HCT116 (cell line): ENCODE data around the gene LIMS2. TPM values are rescaled to one million over a fixed set of nuclear protein-coding genes. Genes with fewer than 3 reads are reported as not detected.

Source experiments
- ATAC-seq: fragments of 200-7000 bp; cut with Tn5 transposase; 2 replicates; pipeline ENCODE4 v1.9.1; 2020; ENCODE audit warnings: mild to moderate bottlenecking, moderate library complexity
- BruUV-seq: library from RNA; stranded (reverse); fragments of 400-500 nt; replicated peaks from 2 replicates; lab custom pipeline; 2021; lab: Mats Ljungman, UMichigan
- CTCF ChIA-PET: fragments of 300-600 bp; sonication (Branson Sonifier 250); formaldehyde crosslinking; loops from one replicate; lab custom pipeline; 2021; ENCODE audit warnings: antibody characterized with exemption; lab: Charles Lee
- POLR2A ChIA-PET: fragments of 300-600, 350-600 bp; sonication (Branson Sonifier 250); formaldehyde crosslinking; loops from one replicate; lab custom pipeline; 2021; ENCODE audit warnings: antibody characterized with exemption; lab: Charles Lee
- RAD21 ChIA-PET, 2 experiments: fragments of 300-600 bp; sonication (Branson Sonifier 250); formaldehyde crosslinking; loops; one replicate each; lab custom pipeline; 2023; ENCODE audit warnings: low total read pairs in 2 of 2; ENCODE audit not compliant: uncharacterized antibody in 2 of 2, unreplicated experiment in 2 of 2, low non-redundant PET in 1 of 2; lab: Charles Lee
- DNase-seq: peaks from one replicate; pipeline ENCODE4 v3.0.0-alpha.2; 2010; ENCODE audit warnings: low read depth, low spot score
- H2AFZ ChIP-seq: fragments of 200-600 bp; shearing (Covaris generic), sonication (generic); 2 replicates; pipeline ENCODE4 v1.6.1; 2017; ENCODE audit warnings: low read depth, mixed run types, mixed read lengths, antibody characterized with exemption, low read length; ENCODE audit not compliant: poor library complexity, severe bottlenecking
- H3K27ac ChIP-seq: 2 replicates; pipeline ENCODE4 v1.5.1; 2012; ENCODE audit warnings: low read depth, low read length
- H3K27me3 ChIP-seq: fragments of 200-600 bp; sonication (generic); 2 replicates; pipeline ENCODE4 v1.6.1; 2016; ENCODE audit warnings: mixed run types, low read length, mixed read lengths; ENCODE audit not compliant: insufficient read depth
- H3K36me3 ChIP-seq, 2 experiments: fragments of 200-500 bp in 1 of 2; fragments of 200-600 bp in 1 of 2; sonication (Bioruptor generic) in 1 of 2; sonication (generic) in 1 of 2; 2 replicates each; pipeline versions ENCODE4 v1.5.1 to v1.6.1; 2014 to 2016; ENCODE audit warnings: low read length in 2 of 2, inconsistent platforms in 1 of 2, mixed read lengths in 1 of 2, mixed run types in 1 of 2; ENCODE audit not compliant: insufficient read depth in 2 of 2, control insufficient read depth in 1 of 2
- H3K4me1 ChIP-seq, 2 experiments: fragments of 200-600 bp in 1 of 2; sonication (generic) in 1 of 2; 2 replicates each; pipeline versions ENCODE4 v1.5.1 to v1.6.1; 2012 to 2017; ENCODE audit warnings: low read length in 2 of 2, inconsistent platforms in 1 of 2, mild to moderate bottlenecking in 1 of 2, mixed read lengths in 1 of 2, mixed run types in 1 of 2, moderate library complexity in 1 of 2; ENCODE audit not compliant: insufficient read depth in 2 of 2, control insufficient read depth in 1 of 2
- H3K4me2 ChIP-seq: fragments of 200-600 bp; sonication (generic); 2 replicates; pipeline ENCODE4 v1.6.1; 2017; ENCODE audit warnings: mixed run types, low read length, mixed read lengths
- H3K4me3 ChIP-seq, 2 experiments: fragments of 200-600 bp in 1 of 2; sonication (generic) in 1 of 2; replicated peaks in 1 of 2; 2 replicates each; pipeline ENCODE4 v1.5.1; 2011 to 2016; ENCODE audit warnings: low read length in 2 of 2, control low read depth in 1 of 2, low read depth in 1 of 2, mild to moderate bottlenecking in 1 of 2, mixed read lengths in 1 of 2, mixed run types in 1 of 2
- H3K79me2 ChIP-seq: fragments of 200-600 bp; sonication (generic); 2 replicates; pipeline ENCODE4 v1.6.1; 2017; ENCODE audit warnings: mild to moderate bottlenecking, mixed run types, low read length, moderate library complexity, mixed read lengths; ENCODE audit not compliant: insufficient read depth
- H3K9ac ChIP-seq: fragments of 200-600 bp; sonication (generic); 2 replicates; pipeline ENCODE4 v1.6.1; 2016; ENCODE audit warnings: low read length, mixed read lengths
- H3K9me2 ChIP-seq: fragments of 200-600 bp; sonication (generic), shearing (Covaris generic); 2 replicates; pipeline ENCODE4 v1.6.1; 2017; ENCODE audit warnings: mixed run types, mild to moderate bottlenecking, moderate library complexity; ENCODE audit not compliant: insufficient read depth
- H3K9me3 ChIP-seq, 2 experiments: fragments of 200-500 bp in 1 of 2; fragments of 200-600 bp in 1 of 2; sonication (Bioruptor generic) in 1 of 2; sonication (generic) in 1 of 2; 2 replicates each; pipeline ENCODE4 v1.6.1; 2014 to 2017; ENCODE audit warnings: low read length in 2 of 2, mixed read lengths in 2 of 2, inconsistent platforms in 1 of 2, low read depth in 1 of 2, mild to moderate bottlenecking in 1 of 2, mixed run types in 1 of 2, moderate library complexity in 1 of 2; ENCODE audit not compliant: control insufficient read depth in 1 of 2, insufficient read depth in 1 of 2
- H4K20me1 ChIP-seq: fragments of 200-600 bp; sonication (generic), shearing (Covaris generic); 2 replicates; pipeline ENCODE4 v1.6.1; 2017; ENCODE audit warnings: mixed run types, mild to moderate bottlenecking, moderate library complexity; ENCODE audit not compliant: insufficient read depth
- ATF3 ChIP-seq: IDR thresholded peaks from 2 replicates; pipeline ENCODE4 v1.6.1; 2012
- CBX3 ChIP-seq: IDR thresholded peaks from 2 replicates; pipeline ENCODE4 v1.6.1; 2012; ENCODE audit warnings: low read depth
- CEBPB ChIP-seq: IDR thresholded peaks from 2 replicates; pipeline ENCODE4 v1.6.1; 2012; ENCODE audit warnings: low read depth
- CTCF ChIP-seq, 3 experiments: fragments of 200-600 bp in 1 of 3; sonication (generic) in 1 of 3; IDR thresholded peaks in 2 of 3; conservative IDR thresholded peaks in 1 of 3; 2 replicates each; pipeline ENCODE4 v1.5.1; 2012 to 2017; ENCODE audit warnings: low read depth in 2 of 3, low read length in 2 of 3, antibody characterized with exemption in 1 of 3, borderline replicate concordance in 1 of 3, control low read depth in 1 of 3, mild to moderate bottlenecking in 1 of 3, mixed read lengths in 1 of 3, mixed run types in 1 of 3, moderate library complexity in 1 of 3; ENCODE audit not compliant: insufficient read depth in 1 of 3
- EGR1 ChIP-seq: IDR thresholded peaks from 2 replicates; pipeline ENCODE4 v1.6.1; 2012; ENCODE audit warnings: low read depth
- ELF1 ChIP-seq: IDR thresholded peaks from 2 replicates; pipeline ENCODE4 v1.6.1; 2012; ENCODE audit warnings: low read depth, borderline replicate concordance
- EZH2 ChIP-seq: fragments of 200-600 bp; sonication (generic); IDR thresholded peaks from 2 replicates; pipeline ENCODE4 v1.6.1; 2017; ENCODE audit warnings: antibody characterized with exemption, mixed run types
- EZH2phosphoT487 ChIP-seq: fragments of 200-600 bp; IDR thresholded peaks from 2 replicates; pipeline ENCODE4 v1.6.1; 2018; ENCODE audit warnings: antibody characterized with exemption, borderline replicate concordance
- FOSL1 ChIP-seq: IDR thresholded peaks from 2 replicates; pipeline ENCODE4 v1.6.1; 2012; ENCODE audit warnings: low read depth
- JUND ChIP-seq: IDR thresholded peaks from 2 replicates; pipeline ENCODE4 v1.6.1; 2012
- POLR2A ChIP-seq: IDR thresholded peaks from 2 replicates; pipeline ENCODE4 v1.7.0; 2011; ENCODE audit warnings: borderline replicate concordance; ENCODE audit not compliant: insufficient read depth, insufficient read length; ENCODE audit errors: extremely low read depth
- POLR2AphosphoS5 ChIP-seq: IDR thresholded peaks from 2 replicates; pipeline ENCODE4 v1.6.1; 2011; ENCODE audit warnings: mild to moderate bottlenecking, low read depth, low read length, moderate library complexity
- SIN3A ChIP-seq: IDR thresholded peaks from 2 replicates; pipeline ENCODE4 v1.6.1; 2012; ENCODE audit warnings: low read depth
- SP1 ChIP-seq: IDR thresholded peaks from 2 replicates; pipeline ENCODE4 v1.6.1; 2012; ENCODE audit warnings: low read depth
- SRF ChIP-seq: IDR thresholded peaks from 2 replicates; pipeline ENCODE4 v1.6.1; 2012; ENCODE audit warnings: low read depth
- TCF7L2 ChIP-seq: IDR thresholded peaks from 2 replicates; pipeline ENCODE4 v1.7.0; 2011; ENCODE audit warnings: borderline replicate concordance, inconsistent platforms; ENCODE audit not compliant: insufficient read depth, insufficient read length; ENCODE audit errors: extremely low read depth
- YY1 ChIP-seq: IDR thresholded peaks from 2 replicates; pipeline ENCODE4 v1.6.1; 2011; ENCODE audit warnings: low read length, low read depth, moderate library complexity, mild to moderate bottlenecking; ENCODE audit not compliant: insufficient replicate concordance; ENCODE audit errors: extremely low read depth
- ZBTB33 ChIP-seq: IDR thresholded peaks from 2 replicates; pipeline ENCODE4 v1.6.1; 2011; ENCODE audit warnings: mild to moderate bottlenecking, low read length, moderate library complexity; ENCODE audit not compliant: insufficient replicate concordance; ENCODE audit errors: extremely low read depth
- ZFX ChIP-seq: fragments of 450-650 bp; IDR thresholded peaks from 2 replicates; pipeline ENCODE4 v1.6.1; 2017
- ZNF274 ChIP-seq: fragments of 200-500 bp; sonication (Bioruptor generic); IDR thresholded peaks from 2 replicates; pipeline ENCODE4 v1.6.1; 2014; ENCODE audit warnings: mild to moderate bottlenecking, low read depth, low read length, inconsistent platforms
- intact Hi-C: fragments of 100-400 bp; cut with micrococcal nuclease; formaldehyde crosslinking; loops from 2 replicates; pipeline ENCODE4 v1.10.0; 2022
- total RNA-seq: library from RNA; stranded (reverse); gene quantifications from one replicate; pipeline ENCODE4 v1.2.1, GENCODE V29; 2021; ENCODE audit not compliant: unreplicated experiment

Gene LIMS2
- total RNA-seq, 1 experiment from 2014 or later, result 3.7 TPM

- Histone ChIP-seq H2AFZ (no peak overlapping the region), H3K9me2 (no peaks in the 10 kb centered on the region), H3K36me3 (no peaks in the 10 kb centered on the region), H3K9me3 (no peaks in the 10 kb centered on the region; a peak in 1 of 4 replicates), H3K4me2 (no peak overlapping the region), H4K20me1 (no peaks in the 10 kb centered on the region), H3K27me3 (no peaks in the 10 kb centered on the region), H3K27ac (no peak overlapping the region), H3K4me3 (no peak overlapping the region), H3K79me2 (no peaks in the 10 kb centered on the region), H3K9ac (no peak overlapping the region), H3K4me1 (no peaks in the 10 kb centered on the region)
- TF ChIP-seq EZH2phosphoT487 (no peak), SP1 (no peak), CTCF (IDR thresholded peaks at IDR 0.05 in 2 of 3, conservative IDR thresholded peaks at IDR 0.05 in 1 of 3; ENCODE audit: borderline replicate concordance in 1 of 3, insufficient read depth in 1 of 3, low read depth in 2 of 3, low read length in 2 of 3) (no peak), ZFX (no peak), ATF3 (no peak), EGR1 (no peak), ZNF274 (no peak), SRF (no peak), ELF1 (no peak), EZH2 (no peak), ZBTB33 (no peak), YY1 (no peak), TCF7L2 (no peak), FOSL1 (no peak), CBX3 (no peak), SIN3A (no peak), CEBPB (no peak), JUND (no peak), POLR2A (no peak), POLR2AphosphoS5 (no peak)
- intact Hi-C loops, result no loop called here
- ChIA-PET POLR2A (interaction anchor here (0.6 kb wide), 1 partner anchor 588 kb away, joined by 3 read pairs; no protein-coding TSS in a partner anchor), CTCF (interaction anchor here (2.6 kb wide), 1 partner anchor 15 kb away, joined by 6 read pairs; no protein-coding TSS in a partner anchor), RAD21 (no interaction called here)
- ATAC-seq (no peak), DNase-seq (no peak)
- no TSS peak for BruUV-seq
Measured at GRCh38 chr2:127605691-127606263, 69.6 kb downstream of the LIMS2 start.
